LNCaP clone FGC (cell line): ENCODE data around the gene YARS1.

Source experiments
- DNase-seq: peaks from one replicate; pipeline ENCODE4 v3.0.0-alpha.2; 2011; ENCODE audit warnings: low read depth
- H3K4me3 ChIP-seq: 2 replicates; pipeline ENCODE4 v1.5.1; 2011; ENCODE audit warnings: mild to moderate bottlenecking, low read depth, low read length, control low read depth
- TF ChIP-seq, protein P1 (sequence below): IDR thresholded peaks from 2 replicates; pipeline ENCODE4 v1.5.1; 2012; ENCODE audit warnings: mild to moderate bottlenecking; ENCODE audit not compliant: control insufficient read depth, insufficient read depth; ENCODE audit errors: extremely low read depth

YARS1 gene

DNA sequence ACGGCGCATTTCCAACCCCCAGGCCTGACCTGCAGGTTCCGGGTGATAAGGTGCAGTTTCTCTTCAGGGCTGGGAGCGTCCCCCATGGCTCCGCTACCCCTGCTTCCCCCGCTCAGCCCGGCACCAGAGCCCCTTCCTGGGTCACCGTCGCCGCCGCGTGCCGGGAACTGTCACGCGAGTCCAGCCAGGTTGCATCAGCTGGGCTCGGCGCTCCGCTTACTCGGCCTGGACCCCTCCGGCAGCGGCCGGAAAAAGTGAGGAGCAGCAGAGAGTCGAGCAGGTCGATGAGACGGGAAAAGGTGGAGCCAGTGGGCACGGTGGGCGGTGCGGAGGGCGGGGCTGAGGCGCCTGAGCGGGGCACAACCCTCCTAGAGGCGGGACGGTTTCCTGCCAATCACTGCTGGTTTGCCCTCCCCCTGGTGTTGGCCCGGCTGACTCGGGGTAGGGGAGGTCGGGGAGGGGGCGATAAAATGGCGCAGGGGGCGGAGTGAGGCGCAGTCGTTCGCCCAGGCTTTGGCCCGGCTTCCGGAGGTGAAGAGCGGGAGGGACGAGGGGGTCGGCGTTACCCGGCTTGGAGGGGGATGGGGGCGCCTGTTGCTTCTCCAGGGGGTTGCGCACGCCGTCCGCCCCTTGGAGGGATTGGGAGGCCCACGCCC, at the start of gene YARS1, which contains the start of gene S100PBP:
Gene YARS1 (minus strand): TSS at position 200 of the 656 bp plus-strand sequence. CDS start 114 bp downstream, at position 86.
Gene S100PBP (plus strand): TSS at position 495 of the 656 bp plus-strand sequence. CDS start 8,447 bp downstream, outside the sequence.
- TF ChIP-seq, protein P1, sequence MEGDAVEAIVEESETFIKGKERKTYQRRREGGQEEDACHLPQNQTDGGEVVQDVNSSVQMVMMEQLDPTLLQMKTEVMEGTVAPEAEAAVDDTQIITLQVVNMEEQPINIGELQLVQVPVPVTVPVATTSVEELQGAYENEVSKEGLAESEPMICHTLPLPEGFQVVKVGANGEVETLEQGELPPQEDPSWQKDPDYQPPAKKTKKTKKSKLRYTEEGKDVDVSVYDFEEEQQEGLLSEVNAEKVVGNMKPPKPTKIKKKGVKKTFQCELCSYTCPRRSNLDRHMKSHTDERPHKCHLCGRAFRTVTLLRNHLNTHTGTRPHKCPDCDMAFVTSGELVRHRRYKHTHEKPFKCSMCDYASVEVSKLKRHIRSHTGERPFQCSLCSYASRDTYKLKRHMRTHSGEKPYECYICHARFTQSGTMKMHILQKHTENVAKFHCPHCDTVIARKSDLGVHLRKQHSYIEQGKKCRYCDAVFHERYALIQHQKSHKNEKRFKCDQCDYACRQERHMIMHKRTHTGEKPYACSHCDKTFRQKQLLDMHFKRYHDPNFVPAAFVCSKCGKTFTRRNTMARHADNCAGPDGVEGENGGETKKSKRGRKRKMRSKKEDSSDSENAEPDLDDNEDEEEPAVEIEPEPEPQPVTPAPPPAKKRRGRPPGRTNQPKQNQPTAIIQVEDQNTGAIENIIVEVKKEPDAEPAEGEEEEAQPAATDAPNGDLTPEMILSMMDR: no peak
- DNase-seq: peak; percentile 95
- peak within 1 kb of the TSS; percentile 98 for H3K4me3 ChIP-seq

DNA sequence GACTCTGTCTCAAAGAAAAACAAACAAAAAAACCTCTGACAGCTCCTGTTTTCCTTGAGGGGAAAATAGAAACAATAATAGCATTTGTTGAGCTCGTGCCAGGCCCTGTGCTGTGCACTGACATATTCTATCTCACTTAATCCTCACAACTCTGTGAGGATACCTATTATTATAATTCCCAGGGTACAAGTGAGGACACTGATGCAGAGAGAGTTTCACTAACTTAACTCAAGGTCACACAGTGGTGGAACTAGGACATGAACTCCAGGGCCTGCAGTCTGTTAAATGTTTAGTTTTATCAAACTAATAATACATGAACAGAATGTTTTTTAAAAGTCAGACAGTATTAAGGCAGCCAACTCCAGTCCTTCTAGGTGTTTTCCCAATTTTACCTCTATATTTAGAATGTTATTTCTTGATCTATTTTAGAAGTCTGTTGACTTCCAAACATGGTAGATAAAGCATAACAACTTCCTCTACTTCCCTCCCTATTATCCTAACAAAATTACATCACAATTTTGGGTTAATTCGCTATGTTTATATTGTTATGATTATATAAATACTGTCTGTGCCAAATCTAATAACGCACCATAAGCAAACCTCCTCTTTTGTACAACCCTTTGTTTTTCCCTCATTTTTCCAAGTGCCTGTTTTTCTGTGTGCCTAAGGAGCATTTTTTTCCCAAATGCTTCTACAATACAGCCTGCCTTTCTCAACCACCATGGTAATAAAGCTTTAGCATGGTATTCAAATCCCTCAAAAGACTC, 48.7 kb upstream of the YARS1 start:
- H3K4me3 ChIP-seq: no peak overlapping the region
- TF ChIP-seq, protein P1: no peak
- DNase-seq: no peak

DNA sequence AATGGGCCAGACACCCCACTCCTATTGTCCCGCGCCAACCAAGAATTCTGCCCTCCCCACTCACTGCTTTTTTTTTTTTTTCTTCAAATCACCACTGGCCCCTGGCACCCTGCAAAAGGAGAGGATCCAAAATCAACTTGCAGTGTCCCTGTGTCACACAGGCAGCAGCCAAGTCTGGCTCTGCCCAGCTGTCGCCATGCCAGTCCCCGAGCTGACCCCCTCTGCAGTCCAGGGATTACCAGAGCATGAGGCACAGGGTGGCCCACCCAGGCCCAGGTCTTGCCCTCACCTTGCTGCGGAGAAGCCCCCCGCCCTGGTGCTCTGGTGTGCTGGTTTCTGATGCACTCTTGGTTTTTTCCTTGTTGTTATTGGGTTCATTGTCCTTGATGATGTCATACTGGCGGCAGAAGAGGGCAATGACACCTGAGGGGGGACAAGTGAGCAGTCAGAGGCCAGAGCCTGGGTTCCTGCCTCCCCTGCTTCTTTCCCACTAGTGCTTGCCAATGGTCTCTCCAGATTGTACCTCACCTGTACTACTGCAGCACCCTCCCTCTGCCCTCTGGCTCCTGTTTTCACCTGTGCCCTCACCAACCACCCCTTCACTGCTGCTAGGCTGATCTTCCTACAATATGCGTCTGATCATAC, 47.3 kb upstream of the YARS1 start:
- TF ChIP-seq, protein P1: no peak
- DNase-seq: no peak
- no peak overlapping the region for H3K4me3 ChIP-seq

DNA sequence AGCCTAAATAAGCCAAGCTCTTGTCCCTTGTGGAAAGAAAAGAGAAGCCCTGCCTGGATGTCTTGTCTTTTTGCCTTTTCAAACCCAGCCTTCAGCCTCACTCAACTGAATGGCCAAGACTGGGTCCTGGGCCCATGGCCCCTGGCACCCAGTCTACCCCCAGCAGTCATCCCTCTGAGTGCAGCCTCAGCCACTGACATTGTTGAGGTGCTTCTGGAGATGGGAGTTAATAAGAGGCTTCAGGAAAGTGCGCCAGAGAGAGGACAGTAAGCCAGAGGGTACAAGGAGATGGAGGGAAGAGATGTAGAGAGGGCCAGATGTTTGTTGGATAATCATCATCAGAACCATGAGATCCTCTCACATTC, 46.7 kb upstream of the YARS1 start:
- no peak overlapping the region for H3K4me3 ChIP-seq
- TF ChIP-seq, protein P1: no peak

DNA sequence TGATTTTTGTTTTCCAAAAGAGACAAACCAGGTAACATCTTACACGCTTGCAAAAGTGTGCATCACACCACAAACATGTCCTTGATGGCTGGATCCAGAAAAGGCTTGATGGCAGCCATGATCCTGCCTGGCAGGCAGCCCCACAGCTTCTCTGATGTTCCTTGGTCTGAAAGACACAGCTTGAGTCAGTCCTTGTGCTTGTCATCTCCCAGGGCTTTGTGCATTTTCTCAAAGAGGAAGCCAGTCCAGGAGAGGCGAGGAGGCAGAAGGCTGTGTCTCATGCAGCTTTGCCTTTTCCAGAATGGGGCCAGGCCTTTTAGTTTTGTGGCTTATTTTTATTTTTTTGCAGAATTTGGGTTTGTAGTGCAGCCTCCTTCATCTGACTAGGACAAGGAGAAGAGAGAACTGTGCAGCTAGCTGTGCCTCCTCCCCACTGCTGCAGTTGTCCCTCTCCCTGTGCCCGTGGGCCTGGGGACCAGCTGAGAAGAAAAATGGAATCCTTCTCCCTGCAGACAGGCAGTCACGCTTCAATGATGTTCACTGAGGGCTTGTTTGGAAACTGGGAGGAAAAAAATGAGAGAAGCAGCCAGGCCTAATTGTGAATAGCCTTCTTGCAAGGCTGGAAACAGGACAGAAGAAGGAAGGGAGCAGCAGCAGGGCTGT, 46.2 kb upstream of the YARS1 start:
- no peak overlapping the region for H3K4me3 ChIP-seq
- TF ChIP-seq, protein P1: no peak
- no peak for DNase-seq

More for the DNA sequence above, 46.7 kb upstream of the YARS1 start:
- no peak for DNase-seq

DNA sequence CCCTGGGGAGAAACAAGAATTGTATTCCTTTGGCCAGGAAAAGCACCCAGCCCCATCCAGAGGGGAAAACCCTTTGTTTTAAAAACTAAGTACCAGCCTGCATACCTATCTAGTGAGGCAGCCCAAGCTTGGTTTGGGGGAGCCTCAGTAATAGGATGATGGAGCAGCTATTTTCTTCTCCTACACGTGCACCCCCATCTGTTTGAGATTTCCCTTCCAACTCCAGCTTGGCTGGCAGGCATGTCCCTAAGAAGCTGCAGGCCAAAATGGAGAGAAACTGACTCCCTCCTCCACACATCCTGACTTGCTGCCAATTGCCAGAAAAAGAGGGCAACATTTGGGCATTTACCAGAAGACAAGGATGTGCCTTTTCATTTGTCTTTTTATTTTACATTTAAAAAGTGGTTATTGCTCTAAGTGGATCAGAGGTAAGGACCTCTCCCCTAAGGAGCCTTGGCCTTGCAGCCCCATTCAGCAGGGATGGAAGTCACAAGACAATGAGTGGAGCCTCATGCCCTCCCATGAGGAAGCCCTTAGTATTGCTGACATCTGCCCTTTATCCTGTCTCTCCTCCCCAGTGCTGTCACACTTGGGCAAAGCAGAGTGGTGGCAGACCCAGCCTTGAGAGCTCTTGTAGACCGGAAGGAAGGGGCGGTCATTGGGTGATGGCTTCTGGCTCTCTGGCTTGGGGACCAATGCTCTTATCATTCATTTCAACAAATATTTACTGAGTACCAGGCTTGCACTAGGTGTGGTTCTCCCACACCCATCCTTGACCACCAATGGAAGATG, 44.9 kb upstream of the YARS1 start:
- H3K4me3 ChIP-seq: no peak overlapping the region
- TF ChIP-seq, protein P1: no peak
- DNase-seq: no peak
